Neural cell (in vitro differentiated cells): ENCODE results near the gene PRR5. TPM values are rescaled to one million over a fixed set of nuclear protein-coding genes. Genes with fewer than 3 reads are reported as not detected.

Experiments
- H2AFZ ChIP-seq: fragments of 200-600, 300-800 bp; sonication (generic), shearing (Covaris generic); 2 replicates; pipeline ENCODE4 v1.6.0; 2014; ENCODE audit warnings: low read depth, mild to moderate bottlenecking, antibody characterized with exemption, low read length, moderate library complexity
- H3F3A ChIP-seq: fragments of 200-600 bp; shearing (Covaris generic); 2 replicates; pipeline ENCODE4 v1.6.1; 2016; ENCODE audit warnings: mild to moderate bottlenecking, moderate library complexity, mixed read lengths, antibody characterized with exemption, low read length; ENCODE audit not compliant: insufficient read depth, poor library complexity, severe bottlenecking
- H3K27ac ChIP-seq: fragments of 200-600, 300-800 bp; sonication (generic), shearing (Covaris generic); 2 replicates; pipeline ENCODE4 v1.5.1; 2014; ENCODE audit warnings: mild to moderate bottlenecking, low read length, moderate library complexity
- H3K27me3 ChIP-seq: fragments of 300-800, 200-600 bp; sonication (generic), shearing (Covaris generic); 2 replicates; pipeline ENCODE4 v1.6.0; 2014; ENCODE audit warnings: mild to moderate bottlenecking, low read depth, low read length, moderate library complexity; ENCODE audit not compliant: insufficient read depth
- H3K36me3 ChIP-seq: fragments of 300-800, 200-600 bp; sonication (generic), shearing (Covaris generic); 2 replicates; pipeline ENCODE4 v1.5.1; 2014; ENCODE audit warnings: mild to moderate bottlenecking, antibody characterized with exemption, low read length, moderate library complexity; ENCODE audit not compliant: insufficient read depth
- H3K4me2 ChIP-seq: fragments of 300-800, 200-600 bp; sonication (generic), shearing (Covaris generic); 2 replicates; pipeline ENCODE4 v1.6.0; 2014; ENCODE audit warnings: mild to moderate bottlenecking, low read length
- H3K4me3 ChIP-seq: fragments of 300-800, 200-600 bp; sonication (generic), shearing (Covaris generic); 2 replicates; pipeline ENCODE4 v1.5.1; 2014; ENCODE audit warnings: mild to moderate bottlenecking, low read length, moderate library complexity
- H3K79me2 ChIP-seq: fragments of 200-600 bp; shearing (Covaris generic); replicated peaks from 2 replicates; pipeline ENCODE4 v1.6.0; 2014; ENCODE audit warnings: mild to moderate bottlenecking, low read length, moderate library complexity; ENCODE audit not compliant: insufficient read depth
- H3K9ac ChIP-seq: fragments of 300-800, 200-600 bp; sonication (generic), shearing (Covaris generic); 2 replicates; pipeline ENCODE4 v1.6.1; 2016; ENCODE audit warnings: mild to moderate bottlenecking, low read length, mixed read lengths
- H3K9me2 ChIP-seq: fragments of 200-600 bp; shearing (Covaris generic); 2 replicates; pipeline ENCODE4 v1.6.1; 2016; ENCODE audit warnings: mild to moderate bottlenecking, low read length, mixed read lengths; ENCODE audit not compliant: insufficient read depth
- H3K9me3 ChIP-seq: fragments of 200-600, 300-800 bp; sonication (generic), shearing (Covaris generic); 2 replicates; pipeline ENCODE4 v1.6.1; 2016; ENCODE audit warnings: mild to moderate bottlenecking, mixed run types, low read length, moderate library complexity, mixed read lengths
- H4K20me1 ChIP-seq: fragments of 200-600 bp; shearing (Covaris generic); 2 replicates; pipeline ENCODE4 v1.6.1; 2016; ENCODE audit warnings: mild to moderate bottlenecking, mixed run types; ENCODE audit not compliant: insufficient read depth
- CTCF ChIP-seq: fragments of 450-650 bp; IDR thresholded peaks from 2 replicates; pipeline ENCODE4 v1.5.1; 2014; ENCODE audit warnings: antibody characterized with exemption, mild to moderate bottlenecking, moderate library complexity; ENCODE audit not compliant: poor library complexity, severe bottlenecking
- EP300 ChIP-seq: fragments of 450-650 bp; conservative IDR thresholded peaks from 2 replicates; pipeline ENCODE4 v1.6.1; 2014; ENCODE audit warnings: antibody characterized with exemption, mild to moderate bottlenecking, moderate library complexity; ENCODE audit not compliant: poor library complexity, severe bottlenecking
- MXI1 ChIP-seq: fragments of 450-650 bp; conservative IDR thresholded peaks from 2 replicates; pipeline ENCODE4 v1.6.1; 2014; ENCODE audit warnings: antibody characterized with exemption, mild to moderate bottlenecking; ENCODE audit not compliant: poor library complexity, severe bottlenecking
- POLR2AphosphoS5 ChIP-seq: IDR thresholded peaks from 2 replicates; pipeline ENCODE4 v1.6.1; 2012
- RAD21 ChIP-seq: fragments of 450-650 bp; conservative IDR thresholded peaks from 2 replicates; pipeline ENCODE4 v1.6.1; 2014; ENCODE audit warnings: antibody characterized with exemption, mild to moderate bottlenecking, moderate library complexity
- REST ChIP-seq: IDR thresholded peaks from 2 replicates; pipeline ENCODE4 v1.6.1; 2012; ENCODE audit warnings: borderline replicate concordance
- SMC3 ChIP-seq: fragments of 450-650 bp; conservative IDR thresholded peaks from 2 replicates; pipeline ENCODE4 v1.6.1; 2014; ENCODE audit warnings: antibody characterized with exemption, mild to moderate bottlenecking, moderate library complexity; ENCODE audit not compliant: poor library complexity
- TAF1 ChIP-seq: IDR thresholded peaks from 2 replicates; pipeline ENCODE4 v1.6.1; 2012; ENCODE audit warnings: low read depth
- polyA plus RNA-seq: library from polyadenylated mRNA; depleted of rRNA; stranded (reverse); fragments of >200 nt; gene quantifications from 2 replicates; pipeline ENCODE4 v1.2.3, GENCODE V29; 2014

Gene PRR5
- polyA plus RNA-seq, 1 donor from 2014 or later: 16.2 TPM

- H3K9ac ChIP-seq: no peak overlapping the region
- H3K4me2 ChIP-seq: no peak overlapping the region
These were observed 3.2 kb upstream of the PRR5 start for GRCh38 chr22:44698531-44699421.

GRCh38 chr22:44700456-44700855 lies 1.5 kb upstream of the PRR5 start:
- Histone ChIP-seq H3K27ac (no peak overlapping the region), H3K79me2 (no peaks in the 10 kb centered on the region), H3F3A (no peaks in the 10 kb centered on the region), H4K20me1 (no peaks in the 10 kb centered on the region), H3K9ac (no peak overlapping the region), H2AFZ (no peak overlapping the region), H3K36me3 (no peaks in the 10 kb centered on the region), H3K27me3 (peaks cover 19% of the 10 kb centered on the region), H3K4me2 (no peak overlapping the region), H3K9me2 (no peaks in the 10 kb centered on the region), H3K4me3 (no peak overlapping the region), H3K9me3 (no peaks in the 10 kb centered on the region)
- TF ChIP-seq CTCF (no peak), MXI1 (no peak), TAF1 (no peak), RAD21 (no peak), REST (no peak), SMC3 (no peak)

More at GRCh38 chr22:44698531-44699421, 3.2 kb upstream of the PRR5 start:
- Histone ChIP-seq H2AFZ (no peak overlapping the region), H3F3A (no peaks in the 10 kb centered on the region), H4K20me1 (no peaks in the 10 kb centered on the region), H3K9me3 (no peaks in the 10 kb centered on the region), H3K9me2 (no peaks in the 10 kb centered on the region), H3K36me3 (no peaks in the 10 kb centered on the region), H3K79me2 (no peaks in the 10 kb centered on the region), H3K27ac (no peak overlapping the region), H3K27me3 (peaks cover 19% of the 10 kb centered on the region), H3K4me3 (no peak overlapping the region)
- no peak for TF ChIP-seq CTCF
- no peak for TF ChIP-seq POLR2AphosphoS5
- no peak for TF ChIP-seq TAF1
- TF ChIP-seq EP300: no peak
- TF ChIP-seq REST: no peak
- no peak for TF ChIP-seq MXI1
